HepG2 (cell line): Measurements from ENCODE around the gene TMEM107. TPM values are rescaled to one million over a fixed set of nuclear protein-coding genes. Genes with fewer than 3 reads are reported as not detected.

Source experiments
- ATF1 ChIP-seq: IDR thresholded peaks from 2 replicates; pipeline ENCODE4 v1.6.1; 2016; ENCODE audit warnings: mild to moderate bottlenecking, control low read depth
- CC2D1A ChIP-seq: sonication (generic); formaldehyde crosslinking; IDR thresholded peaks from 2 replicates; pipeline ENCODE4 v1.8.1; 2023; ENCODE audit warnings: mild to moderate bottlenecking, missing genetic modification reagents
- HBP1 ChIP-seq: IDR thresholded peaks from 2 replicates; pipeline ENCODE4 v1.6.1; 2016; ENCODE audit warnings: low read depth, control low read depth
- HMGA1 ChIP-seq: sonication (generic); formaldehyde crosslinking; conservative IDR thresholded peaks from 2 replicates; pipeline ENCODE4 v1.4.0; 2020; ENCODE audit warnings: missing genetic modification reagents
- JUNB ChIP-seq: sonication (generic); formaldehyde crosslinking; IDR thresholded peaks from 2 replicates; pipeline ENCODE4 v1.8.0; 2022; ENCODE audit warnings: missing genetic modification reagents, mild to moderate bottlenecking, borderline replicate concordance
- NFE2L2 ChIP-seq: fragments of 150-350 bp; IDR thresholded peaks from 2 replicates; pipeline ENCODE4 v1.6.1; 2014; ENCODE audit warnings: low read length
- RBM22 ChIP-seq: fragments of 200-400 bp; formaldehyde crosslinking; optimal IDR thresholded peaks from 2 replicates; pipeline ENCODE3; 2017; ENCODE audit warnings: mild to moderate bottlenecking, low read length, moderate library complexity
- REST ChIP-seq, 2 experiments: IDR thresholded peaks; 2 replicates each; pipeline ENCODE4 v1.6.1; 2011 to 2012; ENCODE audit warnings: low read length in 2 of 2, borderline replicate concordance in 1 of 2, low read depth in 1 of 2, mild to moderate bottlenecking in 1 of 2, moderate library complexity in 1 of 2
- ZNF329 ChIP-seq: sonication (generic); formaldehyde crosslinking; IDR thresholded peaks from 2 replicates; pipeline ENCODE4 v1.9.0; 2021; ENCODE audit warnings: low read depth, mild to moderate bottlenecking, missing genetic modification reagents
- ZNF33A ChIP-seq: sonication (generic); formaldehyde crosslinking; IDR thresholded peaks from 2 replicates; pipeline ENCODE4 v1.5.1; 2020; ENCODE audit warnings: missing genetic modification reagents, mild to moderate bottlenecking, moderate library complexity, borderline replicate concordance
- ZNF34 ChIP-seq: sonication (generic); formaldehyde crosslinking; IDR thresholded peaks from 2 replicates; pipeline ENCODE4 v1.4.0; 2020; ENCODE audit warnings: mild to moderate bottlenecking, missing genetic modification reagents, borderline replicate concordance
- ZNF589 ChIP-seq: sonication (generic); formaldehyde crosslinking; conservative IDR thresholded peaks from 2 replicates; pipeline ENCODE4 v1.8.0; 2022; ENCODE audit warnings: mild to moderate bottlenecking, moderate library complexity, missing genetic modification reagents
- ZNF7 ChIP-seq: IDR thresholded peaks from 2 replicates; pipeline ENCODE4 v1.6.1; 2016; ENCODE audit warnings: missing biosample characterization, missing genetic modification reagents
- ZNF710 ChIP-seq: sonication (generic); formaldehyde crosslinking; IDR thresholded peaks from 2 replicates; pipeline ENCODE4 v1.5.0; 2020; ENCODE audit warnings: mild to moderate bottlenecking, missing genetic modification reagents, borderline replicate concordance
- ZNF772 ChIP-seq: sonication (generic); formaldehyde crosslinking; IDR thresholded peaks from 2 replicates; pipeline ENCODE4 v1.5.0; 2020; ENCODE audit warnings: mild to moderate bottlenecking, missing genetic modification reagents
- polyA plus RNA-seq, 8 experiments: library from polyadenylated mRNA; depleted of rRNA in 3 of 8; stranded (reverse) in 7 of 8; unstranded in 1 of 8; fragments of >200 nt; fragmentation: Illumina TruSeq in 4 of 8; extraction: Trizol in 4 of 8; gene quantifications; 2 replicates each; pipeline versions ENCODE4 v1.2.1 to v1.2.3, GENCODE V29; 2011 to 2016; ENCODE audit warnings: low read depth in 4 of 8, missing spikeins in 1 of 8, mixed read lengths in 1 of 8; ENCODE audit not compliant: insufficient read depth in 1 of 8
- total RNA-seq, 5 experiments: library from RNA; depleted of rRNA; stranded (reverse); fragments of >200 nt; fragmentation: Illumina TruSeq; extraction: Trizol; gene quantifications; 2 replicates each; pipeline ENCODE4 v1.2.3, GENCODE V29; 2016; ENCODE audit warnings: low read depth in 1 of 5
- TF ChIP-seq, protein P1 (sequence below): fragments of 450-650 bp; IDR thresholded peaks from 2 replicates; pipeline ENCODE4 v1.6.1; 2017
- TF ChIP-seq, protein P2 (sequence below): sonication (generic); formaldehyde crosslinking; IDR thresholded peaks from 2 replicates; pipeline ENCODE4 v1.9.0; 2021; ENCODE audit warnings: missing genetic modification reagents, borderline replicate concordance

The TMEM107 gene
- total and polyA plus RNA-seq, 2 of the 13 experiments (the other 11 are each of a cell fraction or from before 2014, with no cell fraction given): 7.2 to 15.3 TPM

DNA sequence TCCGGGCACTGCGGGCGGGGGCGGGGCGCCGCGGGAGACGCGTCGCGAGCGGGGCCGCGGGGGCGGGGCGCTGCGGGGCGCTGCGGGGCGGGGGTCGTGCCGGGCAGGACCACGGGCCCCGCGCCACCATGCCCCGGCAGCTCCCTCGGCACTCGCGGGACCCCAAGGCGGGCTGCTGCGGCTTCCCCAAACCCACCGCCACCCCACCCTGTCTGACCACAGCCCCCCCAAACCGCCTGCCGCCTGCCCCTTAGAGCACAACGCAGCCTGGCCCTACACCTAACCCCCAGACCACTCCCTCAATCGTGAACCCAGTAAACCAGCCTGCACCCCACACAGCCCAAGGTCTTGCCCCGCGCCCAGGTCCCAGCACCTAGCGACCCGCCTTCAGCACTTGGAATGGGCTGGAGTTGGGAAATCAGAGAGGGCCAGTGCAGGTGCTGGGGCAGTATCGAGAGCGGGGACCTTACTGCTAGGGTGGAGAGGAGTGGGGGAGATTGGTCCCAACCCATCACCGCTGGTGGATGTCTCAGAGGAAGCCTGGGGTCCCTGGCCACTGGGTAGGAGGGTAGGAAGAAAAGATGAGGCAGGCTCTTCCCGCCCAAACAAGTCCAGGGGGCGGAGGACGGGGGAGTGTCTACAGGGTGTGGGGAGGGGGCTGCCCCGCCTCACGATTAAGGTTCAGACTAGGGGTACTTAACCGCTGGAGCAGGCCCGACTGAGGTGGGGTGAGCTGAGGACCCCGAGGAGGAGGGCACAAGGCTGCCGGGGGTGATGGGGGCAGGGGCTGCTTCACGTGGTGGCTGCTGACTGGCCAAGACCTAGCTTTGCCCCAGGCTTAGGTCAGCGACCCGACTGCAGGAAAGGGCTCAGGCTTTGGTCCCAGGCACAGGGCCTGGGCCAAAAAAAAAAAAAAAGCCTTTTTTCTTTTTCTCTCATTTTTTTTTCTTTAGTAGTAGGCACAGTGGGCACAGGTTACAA, 12.9 kb downstream of the TMEM107 start (continued):
- 0 out of 2 replicates have a peak, but pooled peaks have one; percentile 15 for TF ChIP-seq ZNF710
- no peak for TF ChIP-seq ZNF7
- no peak for TF ChIP-seq CC2D1A (CRISPR knock-in tag)
- TF ChIP-seq HBP1 (CRISPR knock-in tag): no peak
- TF ChIP-seq, protein P1, sequence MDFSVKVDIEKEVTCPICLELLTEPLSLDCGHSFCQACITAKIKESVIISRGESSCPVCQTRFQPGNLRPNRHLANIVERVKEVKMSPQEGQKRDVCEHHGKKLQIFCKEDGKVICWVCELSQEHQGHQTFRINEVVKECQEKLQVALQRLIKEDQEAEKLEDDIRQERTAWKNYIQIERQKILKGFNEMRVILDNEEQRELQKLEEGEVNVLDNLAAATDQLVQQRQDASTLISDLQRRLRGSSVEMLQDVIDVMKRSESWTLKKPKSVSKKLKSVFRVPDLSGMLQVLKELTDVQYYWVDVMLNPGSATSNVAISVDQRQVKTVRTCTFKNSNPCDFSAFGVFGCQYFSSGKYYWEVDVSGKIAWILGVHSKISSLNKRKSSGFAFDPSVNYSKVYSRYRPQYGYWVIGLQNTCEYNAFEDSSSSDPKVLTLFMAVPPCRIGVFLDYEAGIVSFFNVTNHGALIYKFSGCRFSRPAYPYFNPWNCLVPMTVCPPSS: no peak
- no peak for TF ChIP-seq ZNF589
- TF ChIP-seq HMGA1 (CRISPR knock-in tag): no peak
- TF ChIP-seq RBM22: no peak
- TF ChIP-seq JUNB: no peak
- TF ChIP-seq ZNF33A (CRISPR knock-in tag): no peak
- TF ChIP-seq, protein P2, sequence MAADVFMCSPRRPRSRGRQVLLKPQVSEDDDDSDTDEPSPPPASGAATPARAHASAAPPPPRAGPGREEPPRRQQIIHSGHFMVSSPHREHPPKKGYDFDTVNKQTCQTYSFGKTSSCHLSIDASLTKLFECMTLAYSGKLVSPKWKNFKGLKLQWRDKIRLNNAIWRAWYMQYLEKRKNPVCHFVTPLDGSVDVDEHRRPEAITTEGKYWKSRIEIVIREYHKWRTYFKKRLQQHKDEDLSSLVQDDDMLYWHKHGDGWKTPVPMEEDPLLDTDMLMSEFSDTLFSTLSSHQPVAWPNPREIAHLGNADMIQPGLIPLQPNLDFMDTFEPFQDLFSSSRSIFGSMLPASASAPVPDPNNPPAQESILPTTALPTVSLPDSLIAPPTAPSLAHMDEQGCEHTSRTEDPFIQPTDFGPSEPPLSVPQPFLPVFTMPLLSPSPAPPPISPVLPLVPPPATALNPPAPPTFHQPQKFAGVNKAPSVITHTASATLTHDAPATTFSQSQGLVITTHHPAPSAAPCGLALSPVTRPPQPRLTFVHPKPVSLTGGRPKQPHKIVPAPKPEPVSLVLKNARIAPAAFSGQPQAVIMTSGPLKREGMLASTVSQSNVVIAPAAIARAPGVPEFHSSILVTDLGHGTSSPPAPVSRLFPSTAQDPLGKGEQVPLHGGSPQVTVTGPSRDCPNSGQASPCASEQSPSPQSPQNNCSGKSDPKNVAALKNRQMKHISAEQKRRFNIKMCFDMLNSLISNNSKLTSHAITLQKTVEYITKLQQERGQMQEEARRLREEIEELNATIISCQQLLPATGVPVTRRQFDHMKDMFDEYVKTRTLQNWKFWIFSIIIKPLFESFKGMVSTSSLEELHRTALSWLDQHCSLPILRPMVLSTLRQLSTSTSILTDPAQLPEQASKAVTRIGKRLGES (CRISPR knock-in tag): no peak
- no peak for TF ChIP-seq ZNF772 (CRISPR knock-in tag)
- no peak for TF ChIP-seq NFE2L2
- no peak for TF ChIP-seq REST (IDR thresholded peaks at IDR 0.05; ENCODE audit: borderline replicate concordance in 1 of 2, low read depth in 1 of 2, low read length in 2 of 2)
- TF ChIP-seq ATF1: no peak
- TF ChIP-seq ZNF34 (CRISPR knock-in tag): no peak
- TF ChIP-seq ZNF329 (CRISPR knock-in tag): no peak
